ENCODE data around the gene EPO. TPM values are rescaled to one million over a fixed set of nuclear protein-coding genes. Genes with fewer than 3 reads are reported as not detected.
"Not testable (repeated sequence)": the region's sequence is repeated elsewhere in the genome, so short reads cannot be mapped to it uniquely, and the experiment has no call there.

The EPO gene
- total RNA-seq, 4 donors from 2014 or later, result not detected

DNA sequence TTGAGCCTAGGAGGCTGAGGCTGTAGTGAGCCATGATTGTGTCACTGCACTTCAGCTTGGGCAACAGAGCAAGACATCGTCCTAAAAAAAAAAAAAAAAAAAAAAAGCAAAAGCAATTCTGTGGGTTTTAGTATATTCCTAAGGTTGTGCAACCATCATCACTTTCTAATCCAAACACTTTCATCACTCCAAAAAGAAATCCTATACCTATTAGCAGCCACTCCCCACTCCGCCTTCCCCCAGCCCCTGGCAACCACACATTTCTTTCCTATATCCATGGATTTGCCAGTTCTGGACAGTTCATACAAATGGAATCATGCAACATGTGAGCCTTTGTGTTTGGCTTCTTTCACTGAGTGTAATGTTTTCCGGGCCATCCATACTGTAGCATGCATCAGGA, 33.5 kb downstream of the EPO start:
- no peaks in the 10 kb centered on the region for H3K9me3 ChIP-seq

DNA sequence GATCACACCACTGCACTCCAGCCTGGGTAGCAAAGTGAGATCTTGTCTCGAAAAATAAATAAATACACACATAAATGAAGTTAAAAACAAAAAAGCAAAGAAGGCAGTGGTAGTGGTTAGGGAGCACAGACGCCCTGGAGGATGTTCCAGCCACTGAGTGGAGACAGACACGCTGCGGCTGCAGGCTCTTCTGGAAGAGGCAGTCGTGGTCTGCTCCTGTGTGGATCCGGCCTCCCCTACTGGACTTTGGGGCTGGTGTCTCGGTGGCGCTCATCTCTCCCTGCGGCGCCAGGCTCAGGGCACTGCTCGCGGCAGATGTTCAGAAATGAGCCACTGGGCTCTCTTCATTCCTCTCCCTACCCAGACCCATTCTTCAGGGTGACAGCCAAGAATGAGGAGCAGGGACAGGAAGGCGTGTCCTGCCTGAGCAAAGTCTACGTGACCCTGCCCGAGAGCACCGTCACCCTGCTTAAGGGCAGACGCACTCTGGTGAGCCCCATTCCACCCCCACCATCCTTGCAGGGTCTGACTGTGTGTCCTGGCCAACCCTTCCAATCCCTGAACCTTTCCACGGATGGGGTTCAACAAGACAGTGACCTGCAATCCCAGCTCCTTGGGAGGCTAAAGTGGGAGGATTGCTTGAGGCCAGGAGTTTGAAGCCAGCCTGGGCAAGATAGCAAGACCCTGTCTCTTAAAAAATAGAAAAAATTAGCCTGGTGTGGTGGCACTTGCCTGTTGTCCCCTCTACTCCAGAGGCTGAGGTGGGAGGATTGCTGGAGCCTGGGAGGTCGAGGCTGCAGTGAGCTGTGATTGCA, 39.3 kb downstream of the EPO start:
- TF ChIP-seq, protein P1, sequence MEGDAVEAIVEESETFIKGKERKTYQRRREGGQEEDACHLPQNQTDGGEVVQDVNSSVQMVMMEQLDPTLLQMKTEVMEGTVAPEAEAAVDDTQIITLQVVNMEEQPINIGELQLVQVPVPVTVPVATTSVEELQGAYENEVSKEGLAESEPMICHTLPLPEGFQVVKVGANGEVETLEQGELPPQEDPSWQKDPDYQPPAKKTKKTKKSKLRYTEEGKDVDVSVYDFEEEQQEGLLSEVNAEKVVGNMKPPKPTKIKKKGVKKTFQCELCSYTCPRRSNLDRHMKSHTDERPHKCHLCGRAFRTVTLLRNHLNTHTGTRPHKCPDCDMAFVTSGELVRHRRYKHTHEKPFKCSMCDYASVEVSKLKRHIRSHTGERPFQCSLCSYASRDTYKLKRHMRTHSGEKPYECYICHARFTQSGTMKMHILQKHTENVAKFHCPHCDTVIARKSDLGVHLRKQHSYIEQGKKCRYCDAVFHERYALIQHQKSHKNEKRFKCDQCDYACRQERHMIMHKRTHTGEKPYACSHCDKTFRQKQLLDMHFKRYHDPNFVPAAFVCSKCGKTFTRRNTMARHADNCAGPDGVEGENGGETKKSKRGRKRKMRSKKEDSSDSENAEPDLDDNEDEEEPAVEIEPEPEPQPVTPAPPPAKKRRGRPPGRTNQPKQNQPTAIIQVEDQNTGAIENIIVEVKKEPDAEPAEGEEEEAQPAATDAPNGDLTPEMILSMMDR (IDR thresholded peaks at IDR 0.05), result no peak
- TF ChIP-seq EP300 (IDR thresholded peaks at IDR 0.05) (no peak), POLR2AphosphoS5 (IDR thresholded peaks at IDR 0.05) (no peak), POLR2A (IDR thresholded peaks at IDR 0.05; ENCODE audit: low read depth) (no peak)
- Histone ChIP-seq H3K4me3 (no peak overlapping the region), H3K36me3 (no peaks in the 10 kb centered on the region), H3K27me3 (peaks cover 0 to 17% (median 0%) of the 10 kb centered on the region in 4 donors), H3K27ac (replicated peaks in 1 of 4) (no peak overlapping the region), H3K9me3 (no peaks in the 10 kb centered on the region), H3K4me1 (no peaks in the 10 kb centered on the region)
- 79% methylated on average over 18 of the region's 19 CpGs for WGBS
- no peak for DNase-seq (ENCODE audit: extremely low spot score)
- intact Hi-C loops (cut with DNase I), result no loop called here

More for the DNA sequence above, 33.5 kb downstream of the EPO start:
- H3K4me3 ChIP-seq, result no peak overlapping the region
- no peak for DNase-seq (ENCODE audit: extremely low spot score)
- H3K36me3 ChIP-seq, result no peaks in the 10 kb centered on the region
- no peaks in the 10 kb centered on the region for H3K4me1 ChIP-seq
- intact Hi-C loops (cut with DNase I), result no loop called here
- TF ChIP-seq POLR2AphosphoS5 (IDR thresholded peaks at IDR 0.05), result no peak
- TF ChIP-seq, protein P1 (IDR thresholded peaks at IDR 0.05), result no peak
- WGBS, result 83% methylated on average over 3 of the region's 3 CpGs
- no peak overlapping the region for H3K27ac ChIP-seq (replicated peaks in 1 of 4)
- H3K27me3 ChIP-seq, result peaks cover 0 to 43% (median 3%) of the 10 kb centered on the region in 4 donors

DNA sequence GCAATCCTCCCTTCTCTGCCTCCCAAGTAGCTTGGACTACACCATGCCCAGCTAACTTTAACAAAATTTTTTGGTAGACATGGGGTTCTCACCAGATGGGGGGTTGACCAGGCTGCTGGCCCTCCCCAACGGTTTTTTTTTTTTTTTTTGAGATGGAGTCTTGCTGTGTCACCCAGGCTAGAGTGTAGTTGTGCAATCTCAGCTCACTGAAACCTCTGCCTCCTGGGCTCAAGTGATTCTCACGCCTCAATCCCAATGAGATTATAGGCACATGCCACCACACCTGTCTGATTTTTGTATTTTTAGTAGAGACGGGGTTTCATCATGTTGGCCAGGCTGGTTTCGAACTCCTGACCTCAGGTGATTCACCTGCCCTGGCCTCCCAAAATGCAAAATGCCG, 42.6 kb downstream of the EPO start:
- DNase-seq (ENCODE audit: extremely low spot score); intact Hi-C loops (cut with DNase I); H3K27ac ChIP-seq (replicated peaks in 1 of 4); H3K36me3 ChIP-seq; H3K9me3 ChIP-seq; H3K4me3 ChIP-seq; H3K4me1 ChIP-seq: not testable (repeated sequence)
- 72% methylated on average over 5 of the region's 5 CpGs for WGBS
- H3K27me3 ChIP-seq, result peaks cover 0 to 17% (median 0%) of the 10 kb centered on the region in 4 donors

DNA sequence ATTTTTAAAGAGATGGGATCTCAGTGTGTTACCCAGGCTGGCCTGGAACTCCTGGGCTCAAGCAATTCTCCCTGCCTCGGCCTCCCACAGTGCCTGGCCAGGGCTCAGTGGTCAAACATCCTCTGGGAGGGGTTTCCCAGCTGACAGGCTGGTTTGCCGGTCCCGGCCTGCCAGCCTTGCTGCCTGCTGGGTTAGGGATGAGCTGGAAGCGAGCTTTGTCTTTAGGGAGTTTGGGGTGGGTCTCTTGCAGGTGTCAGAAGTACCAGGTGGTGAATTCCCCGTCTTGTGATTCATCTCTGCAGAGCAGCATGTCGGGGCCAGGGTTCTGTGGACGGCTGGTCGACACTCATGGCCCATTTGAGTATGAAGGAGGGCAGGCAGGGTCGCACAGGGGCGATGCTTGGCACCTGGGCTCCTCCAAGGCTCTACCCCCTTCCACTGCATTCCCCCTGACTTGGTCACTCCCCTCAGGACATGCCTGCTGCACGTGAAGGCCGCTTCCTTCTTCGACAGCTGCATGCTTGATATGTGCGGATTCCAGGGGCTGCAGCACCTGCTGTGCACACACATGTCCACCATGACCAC, 43.4 kb downstream of the EPO start:
- Histone ChIP-seq H3K4me1 (no peaks in the 10 kb centered on the region), H3K36me3 (no peaks in the 10 kb centered on the region), H3K27me3 (peaks cover 0 to 9% (median 0%) of the 10 kb centered on the region in 4 donors), H3K27ac (replicated peaks in 1 of 4) (no peak overlapping the region), H3K4me3 (no peak overlapping the region), H3K9me3 (no peaks in the 10 kb centered on the region)
- TF ChIP-seq POLR2AphosphoS5 (IDR thresholded peaks at IDR 0.05), result no peak
- TF ChIP-seq EP300 (IDR thresholded peaks at IDR 0.05), result no peak
- TF ChIP-seq POLR2A (IDR thresholded peaks at IDR 0.05; ENCODE audit: low read depth), result no peak
- TF ChIP-seq, protein P1 (IDR thresholded peaks at IDR 0.05), result no peak
- 83% methylated on average over 6 of the region's 14 CpGs for WGBS
- DNase-seq (ENCODE audit: extremely low spot score), result no peak
- intact Hi-C loops (cut with DNase I), result no loop called here

DNA sequence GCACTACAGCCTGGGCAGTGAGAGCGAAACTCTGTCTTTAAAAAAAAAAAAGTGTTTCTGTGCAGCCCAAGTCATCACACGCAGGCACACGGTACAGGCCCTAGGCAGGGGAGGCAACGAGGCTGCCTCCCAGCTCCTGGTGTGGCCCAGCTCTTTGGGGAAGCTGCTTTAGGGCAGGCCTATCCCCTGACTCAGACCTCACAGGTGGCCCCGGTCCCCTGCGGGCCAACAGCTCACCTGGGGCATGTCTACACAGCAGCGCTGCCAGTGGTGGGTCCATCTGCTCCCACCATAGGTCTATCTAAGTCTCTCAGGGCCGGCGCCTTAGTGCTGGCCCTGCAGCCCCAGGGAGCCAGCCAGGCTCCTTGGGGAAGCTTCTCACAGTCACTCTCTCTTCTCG, 44.6 kb downstream of the EPO start:
- DNase-seq (ENCODE audit: extremely low spot score), result no peak
- Histone ChIP-seq H3K27me3 (peaks cover 0 to 4% (median 0%) of the 10 kb centered on the region in 4 donors), H3K4me3 (no peak overlapping the region), H3K36me3 (no peaks in the 10 kb centered on the region), H3K27ac (replicated peaks in 1 of 4) (no peak overlapping the region), H3K9me3 (no peaks in the 10 kb centered on the region), H3K4me1 (no peaks in the 10 kb centered on the region)
- intact Hi-C loops (cut with DNase I), result no loop called here
- TF ChIP-seq POLR2A (IDR thresholded peaks at IDR 0.05; ENCODE audit: low read depth) (no peak), POLR2AphosphoS5 (IDR thresholded peaks at IDR 0.05) (no peak), EP300 (IDR thresholded peaks at IDR 0.05) (no peak)
- TF ChIP-seq, protein P1 (IDR thresholded peaks at IDR 0.05), result no peak
- WGBS, result 58% methylated on average over 6 of the region's 10 CpGs

All from esophagus muscularis mucosa (tissue), 4 donors.